Measurements from ENCODE around the gene ZBTB24. TPM values are rescaled to one million over a fixed set of nuclear protein-coding genes. Genes with fewer than 3 reads are reported as not detected.

The ZBTB24 gene
- polyA plus RNA-seq, 2 of the 4 experiments (the other 2 are of a cell fraction): 4.5 to 5.4 TPM

DNA sequence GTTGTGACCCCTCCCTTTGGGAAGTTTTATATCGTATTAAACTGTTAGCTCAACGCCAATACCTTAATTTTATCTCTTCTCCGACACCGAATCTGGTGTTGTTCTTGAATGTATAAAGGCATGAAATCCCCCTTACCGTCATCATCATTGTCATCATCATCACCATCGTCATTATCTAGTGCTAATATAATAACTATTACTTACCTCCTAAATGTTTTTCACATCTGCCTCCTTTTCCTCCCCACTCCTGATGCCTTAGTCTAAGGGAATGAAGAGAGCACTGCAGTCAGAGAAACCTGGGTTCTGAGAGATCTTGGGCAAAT, 677 bp upstream of the ZBTB24 start:
- no peak for DNase-seq (ENCODE audit: low read depth in 1 of 2, low spot score in 1 of 2)
- H3K4me2 ChIP-seq: peak overlapping the region; percentile 69
- H3K4me3 ChIP-seq: peak overlapping the region; percentile 85
- no peak for ATAC-seq
- POLR2A ChIA-PET: no interaction called here
- TF ChIP-seq CBX8 (IDR thresholded peaks at IDR 0.05) (no peak), ZSCAN20 (CRISPR knock-in tag; IDR thresholded peaks at IDR 0.05) (no peak), E2F6 (IDR thresholded peaks at IDR 0.05; ENCODE audit: borderline replicate concordance, low read depth) (no peak), RCOR1 (IDR thresholded peaks at IDR 0.05; ENCODE audit: low read depth, low read length) (no peak)
- TF ChIP-seq, protein P1, sequence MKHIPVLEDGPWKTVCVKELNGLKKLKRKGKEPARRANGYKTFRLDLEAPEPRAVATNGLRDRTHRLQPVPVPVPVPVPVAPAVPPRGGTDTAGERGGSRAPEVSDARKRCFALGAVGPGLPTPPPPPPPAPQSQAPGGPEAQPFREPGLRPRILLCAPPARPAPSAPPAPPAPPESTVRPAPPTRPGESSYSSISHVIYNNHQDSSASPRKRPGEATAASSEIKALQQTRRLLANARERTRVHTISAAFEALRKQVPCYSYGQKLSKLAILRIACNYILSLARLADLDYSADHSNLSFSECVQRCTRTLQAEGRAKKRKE (CRISPR knock-in tag; IDR thresholded peaks at IDR 0.05; ENCODE audit: low read depth): no peak
- CTCF ChIA-PET: no interaction called here
- peak overlapping the region; percentile 45 to 100; a peak in 5 of 6 replicates for H3K27ac ChIP-seq
- no peaks in the 10 kb centered on the region for H3K9me3 ChIP-seq
- H3K4me1 ChIP-seq: peaks cover 36% of the 10 kb centered on the region; the same call in 2 of the 3 replicates
- no peak for FAIRE-seq
- WGBS (ENCODE audit: missing lambda C conversion rate): 16% methylated on average over 6 of the region's 6 CpGs

DNA sequence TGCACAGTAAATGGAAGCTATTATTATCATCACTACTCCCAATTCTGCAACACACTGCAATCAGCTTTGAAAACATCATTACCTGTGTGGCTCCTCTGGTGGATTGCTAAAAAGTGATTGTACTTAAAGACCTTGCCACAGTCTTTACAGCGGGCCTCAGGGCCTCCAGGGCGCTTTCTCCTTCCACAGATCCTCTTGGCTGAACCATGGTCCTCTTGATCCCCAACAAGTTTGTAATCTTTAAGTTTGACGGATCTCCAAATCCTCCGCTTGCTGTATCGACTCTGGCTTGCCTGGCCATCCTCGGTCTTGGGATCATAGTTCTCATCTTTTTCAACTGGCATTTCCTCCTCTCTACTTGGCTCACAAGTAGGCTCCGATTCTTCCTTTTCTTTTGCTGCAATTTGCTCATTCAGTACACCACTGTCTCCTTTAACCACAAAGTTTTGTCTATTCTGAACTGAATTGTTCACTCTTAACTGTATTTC, 2.0 kb downstream of the ZBTB24 start:
- ChIA-PET POLR2A (no interaction called here), CTCF (no interaction called here)
- Histone ChIP-seq H3K27ac (no peak overlapping the region), H3K4me3 (no peak overlapping the region), H3K4me2 (peak overlapping the region; percentile 78), H3K9me3 (no peaks in the 10 kb centered on the region), H3K4me1 (peaks cover 47% of the 10 kb centered on the region; the same call in 2 of the 3 replicates)
- TF ChIP-seq POLR2AphosphoS2 (conservative IDR thresholded peaks at IDR 0.05; ENCODE audit: low read length) (no peak), BHLHE40 (IDR thresholded peaks at IDR 0.05; ENCODE audit: low read depth, low read length) (no peak), FOSL2 (IDR thresholded peaks at IDR 0.05) (no peak), FOSL2 (CRISPR knock-in tag; IDR thresholded peaks at IDR 0.05) (no peak), SREBF2 (IDR thresholded peaks at IDR 0.05) (no peak), NR3C1 (IDR thresholded peaks at IDR 0.05) (no peak), MAZ (IDR thresholded peaks at IDR 0.05; ENCODE audit: borderline replicate concordance, low read depth, low read length) (no peak), MAFK (IDR thresholded peaks at IDR 0.05; ENCODE audit: partially characterized antibody) (no peak), TFCP2L1 (CRISPR knock-in tag; IDR thresholded peaks at IDR 0.05) (no peak), PHF8 (IDR thresholded peaks at IDR 0.05; ENCODE audit: borderline replicate concordance, low read depth) (no peak), RCOR1 (IDR thresholded peaks at IDR 0.05; ENCODE audit: low read depth, low read length) (no peak), CTCF (IDR thresholded peaks at IDR 0.05) (no peak), EHMT2 (IDR thresholded peaks at IDR 0.05; ENCODE audit: low read depth) (no peak), GATA3 (IDR thresholded peaks at IDR 0.05; ENCODE audit: borderline replicate concordance) (no peak), HDAC2 (IDR thresholded peaks at IDR 0.05) (no peak), HMGXB4 (CRISPR knock-in tag; IDR thresholded peaks at IDR 0.05; ENCODE audit: borderline replicate concordance) (no peak), FOSB (CRISPR knock-in tag; IDR thresholded peaks at IDR 0.05) (no peak), SMC3 (IDR thresholded peaks at IDR 0.05) (no peak)
- TF ChIP-seq, protein P2, sequence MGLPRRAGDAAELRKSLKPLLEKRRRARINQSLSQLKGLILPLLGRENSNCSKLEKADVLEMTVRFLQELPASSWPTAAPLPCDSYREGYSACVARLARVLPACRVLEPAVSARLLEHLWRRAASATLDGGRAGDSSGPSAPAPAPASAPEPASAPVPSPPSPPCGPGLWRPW (IDR thresholded peaks at IDR 0.05): no peak
- no peak for FAIRE-seq
- 97% methylated on average over 7 of the region's 7 CpGs for WGBS (ENCODE audit: missing lambda C conversion rate)
- no peak for ATAC-seq
- DNase-seq (ENCODE audit: low read depth in 1 of 2, low spot score in 1 of 2): no peak

All from A549 (cell line).